Stimulated activated CD4-positive, alpha-beta T cell treated with anti-CD3 and anti-CD28 coated beads, TNF-alpha, amount 100 ng/mL, for 1 hour (primary cell): ENCODE results near the gene PTPRN2.
"Not testable (repeated sequence)": the region's sequence is repeated elsewhere in the genome, so short reads cannot be mapped to it uniquely, and the experiment has no call there.

Experiments
- DNase-seq, 3 donors: peaks; one replicate each; pipeline ENCODE4 v3.0.0-alpha.2; 2020; ENCODE audit warnings: low read depth in 3 of 3, low spot score in 1 of 3

The PTPRN2 gene

DNA sequence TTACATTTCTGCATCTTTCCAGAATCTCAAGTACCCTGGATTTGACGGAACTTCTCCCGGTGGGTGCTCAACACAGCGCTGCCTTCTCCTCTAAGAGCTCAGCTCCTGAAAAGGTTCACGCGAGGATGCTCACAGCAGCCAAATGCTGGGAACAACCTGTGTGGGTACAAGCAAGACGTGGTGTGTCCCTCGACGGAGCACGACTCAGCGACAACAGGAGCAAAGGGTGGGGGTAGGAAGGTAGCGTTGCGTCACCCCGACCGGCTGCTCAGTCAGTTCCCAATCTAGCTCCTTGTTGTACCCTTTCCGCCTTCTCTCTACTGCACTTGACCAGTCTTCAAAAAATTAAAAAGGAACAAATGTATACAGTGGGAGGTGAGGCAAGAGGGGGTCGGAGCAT lies 117.3 kb downstream of the PTPRN2 start:
- DNase-seq: no peak

DNA sequence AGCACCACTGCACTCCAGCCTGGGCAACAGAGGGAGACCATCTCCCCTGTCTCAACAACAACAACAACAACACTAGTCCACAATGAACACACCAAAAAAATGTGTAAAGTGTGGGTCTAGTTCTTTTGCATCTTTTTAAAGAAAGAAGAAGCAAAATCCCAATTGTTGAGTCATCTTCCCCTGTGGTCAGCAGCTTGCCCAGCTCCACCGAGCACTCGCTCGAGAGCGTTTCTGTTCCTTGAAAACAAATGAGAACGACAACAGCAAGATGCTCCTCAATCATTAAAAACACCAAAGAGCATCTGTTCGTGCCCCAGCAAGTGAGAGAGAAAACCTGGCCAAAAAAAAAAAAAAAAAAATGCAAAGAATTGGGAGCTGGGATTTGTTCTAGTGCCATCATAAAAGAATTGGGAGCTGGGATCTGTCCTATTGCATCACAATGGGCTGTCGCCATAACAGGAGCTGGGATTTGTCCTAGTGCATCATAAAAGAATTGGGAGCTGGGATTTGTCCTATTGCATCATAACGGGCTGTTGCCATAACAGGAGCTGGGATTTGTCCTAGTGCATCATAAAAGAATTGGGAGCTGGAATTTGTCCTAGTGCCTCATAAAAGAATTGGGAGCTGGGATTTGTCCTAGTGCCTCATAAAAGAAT lies 118.1 kb downstream of the PTPRN2 start:
- DNase-seq: no peak

DNA sequence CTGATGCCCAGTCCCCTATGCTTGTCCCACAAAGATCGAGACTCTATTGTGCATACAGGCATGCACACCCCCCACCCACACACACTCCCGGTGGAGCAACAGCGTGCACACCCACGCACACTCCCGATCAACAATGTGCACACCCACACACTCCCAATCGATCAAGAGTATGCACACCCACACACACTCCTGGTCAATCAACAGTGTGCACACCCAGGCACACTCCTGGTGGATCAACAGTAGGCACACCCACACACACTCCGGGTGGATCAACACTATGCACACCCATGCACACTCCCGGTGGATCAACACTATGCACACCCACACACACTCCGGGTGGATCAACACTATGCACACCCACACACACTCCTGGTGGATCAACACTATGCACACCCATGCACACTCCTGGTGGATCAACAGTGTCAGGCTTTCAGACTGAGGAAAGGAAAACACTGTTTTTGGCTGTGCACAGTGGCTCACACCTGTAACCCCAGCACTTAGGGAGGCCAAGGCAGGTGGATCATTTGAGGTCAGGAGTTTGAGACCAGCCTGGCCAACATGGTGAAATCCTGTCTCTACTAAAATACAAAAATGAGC lies 118.8 kb downstream of the PTPRN2 start:
- no peak for DNase-seq

DNA sequence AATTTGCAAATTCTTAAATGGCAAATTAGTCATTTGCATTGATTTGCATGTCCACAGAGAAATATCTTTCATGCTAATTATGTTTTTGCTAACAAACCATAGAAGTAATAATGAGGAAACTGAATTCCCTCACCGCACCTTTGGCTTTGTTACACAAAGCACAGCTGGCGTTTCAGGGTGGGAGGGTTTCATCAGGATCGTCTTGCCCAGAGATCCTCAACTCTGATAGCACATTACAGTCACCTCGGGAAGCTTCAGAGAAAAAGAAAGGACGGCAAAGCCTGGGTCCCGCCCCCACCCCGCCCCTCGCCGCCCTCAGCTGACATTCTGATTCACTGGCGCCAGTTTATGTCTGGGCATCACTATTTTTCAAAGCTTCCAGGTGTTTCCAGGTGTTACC lies 119.4 kb downstream of the PTPRN2 start:
- no peak for DNase-seq

DNA sequence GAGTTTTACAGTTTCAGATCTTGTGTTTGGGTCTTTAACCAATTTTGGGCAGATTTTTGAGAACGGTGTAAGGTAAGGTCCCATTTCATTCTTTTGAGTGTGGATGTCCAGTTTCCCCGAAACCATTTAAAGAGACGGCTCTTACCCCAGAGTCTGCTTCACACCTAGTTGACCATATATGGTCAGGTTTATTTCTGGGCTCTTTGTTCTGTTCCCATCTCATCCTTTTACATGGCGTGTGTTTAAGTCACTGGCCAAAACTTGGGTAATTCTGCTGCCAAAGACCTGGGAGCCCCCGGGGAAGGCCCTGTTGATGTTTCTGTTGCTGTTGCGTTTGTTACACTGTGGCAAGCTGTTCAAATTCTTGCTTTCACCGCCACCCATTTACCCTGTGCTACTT lies 120.1 kb downstream of the PTPRN2 start:
- DNase-seq: no peak

DNA sequence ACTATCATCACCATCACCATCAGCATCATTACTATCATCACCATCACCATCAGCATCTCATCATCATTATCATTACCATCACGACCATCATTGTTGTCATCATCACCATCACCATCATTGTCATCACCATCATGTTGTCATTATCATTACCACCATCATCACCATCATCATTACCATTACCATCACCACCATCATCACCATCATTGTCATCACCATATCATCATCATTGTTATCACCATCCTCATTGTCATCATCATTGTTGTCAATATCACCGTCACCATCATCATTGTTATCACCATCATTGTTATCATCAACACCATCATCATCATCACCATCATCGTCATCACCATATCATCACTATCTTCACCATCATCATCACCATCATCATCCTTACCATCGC lies 124.3 kb downstream of the PTPRN2 start:
- DNase-seq: no peak

DNA sequence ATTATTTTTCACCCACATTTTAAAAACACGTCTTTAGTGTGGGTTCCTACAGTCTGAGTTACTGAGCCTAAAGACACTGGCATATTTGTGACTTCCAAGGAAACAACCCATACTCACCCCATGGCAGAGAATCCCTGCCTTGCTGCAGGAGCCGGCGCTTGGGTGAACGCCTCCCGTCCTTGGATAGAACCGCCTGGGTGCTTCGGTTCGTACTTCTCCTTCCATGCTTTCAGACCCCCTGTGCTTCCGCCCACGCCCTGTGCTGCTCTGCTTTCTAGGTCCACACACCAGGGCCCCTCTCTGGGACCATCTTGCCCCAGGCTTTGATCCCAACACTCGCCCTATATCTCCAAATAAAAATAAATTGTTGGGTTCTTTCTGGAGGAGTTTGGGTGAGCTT lies 125.8 kb downstream of the PTPRN2 start:
- no peak for DNase-seq

DNA sequence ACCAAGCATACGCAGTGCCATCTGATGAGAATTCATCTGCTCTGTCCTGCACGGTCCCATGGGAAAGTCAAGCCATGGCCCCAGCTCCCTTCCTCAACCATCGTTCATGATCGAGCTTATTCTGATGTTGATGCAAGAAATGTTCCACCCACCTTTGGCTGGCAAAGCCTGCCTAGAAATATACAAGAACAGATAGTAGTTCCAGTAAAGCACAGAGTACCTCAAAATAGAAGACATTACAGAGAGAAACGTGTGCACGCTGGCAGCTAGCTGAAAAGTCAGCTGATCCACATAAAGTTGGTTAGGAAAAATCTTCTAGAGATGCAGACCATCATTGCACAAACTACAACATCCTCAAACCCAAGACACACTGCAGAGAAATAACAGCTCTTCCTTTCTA lies 127.0 kb downstream of the PTPRN2 start:
- no peak for DNase-seq

DNA sequence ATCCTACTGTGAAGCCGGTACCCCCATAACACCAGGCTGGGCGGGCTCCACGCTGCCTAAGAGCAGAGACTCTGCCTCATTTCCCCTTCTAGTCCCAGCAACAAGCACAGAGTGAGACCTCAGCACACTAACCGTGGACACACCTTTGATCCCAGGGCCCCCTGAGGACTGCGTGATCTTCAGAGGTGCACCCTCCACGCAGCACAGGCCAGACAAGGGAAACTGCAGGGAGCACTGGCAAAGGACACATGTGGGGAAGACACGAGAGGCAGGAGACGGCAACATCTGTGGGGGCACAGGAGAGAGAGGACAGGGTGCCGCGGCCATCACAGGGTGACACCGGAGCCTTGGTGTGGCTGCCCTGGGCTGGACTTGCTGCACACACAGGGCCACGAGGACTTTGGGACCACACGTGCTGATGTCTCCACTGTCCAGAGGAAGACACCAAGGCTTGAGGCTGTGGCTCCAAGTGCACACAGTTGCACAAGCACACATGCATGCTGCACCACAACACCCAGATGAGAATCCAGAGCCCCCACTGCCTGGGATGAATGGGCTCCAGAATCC lies 128.8 kb downstream of the PTPRN2 start:
- DNase-seq: no peak

DNA sequence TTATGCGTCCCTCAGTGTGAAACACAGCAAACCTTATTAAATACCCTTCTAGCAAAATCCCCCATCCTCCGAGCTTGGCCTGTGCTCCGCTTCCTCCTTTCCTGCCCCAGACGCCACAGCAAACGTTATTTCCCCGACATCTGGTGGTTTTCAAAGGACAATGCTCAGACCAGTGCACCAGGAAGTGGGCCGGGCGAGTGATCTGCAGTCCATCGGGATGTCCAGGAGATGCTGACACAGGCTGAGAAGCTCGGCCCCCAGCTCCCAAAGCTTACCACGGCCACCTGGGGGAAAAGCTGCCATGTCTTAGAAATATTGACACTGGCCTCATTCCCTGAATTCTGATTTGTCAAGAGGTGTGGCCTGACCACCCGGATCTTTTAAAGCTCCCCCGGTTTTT lies 129.5 kb downstream of the PTPRN2 start:
- DNase-seq: no peak

DNA sequence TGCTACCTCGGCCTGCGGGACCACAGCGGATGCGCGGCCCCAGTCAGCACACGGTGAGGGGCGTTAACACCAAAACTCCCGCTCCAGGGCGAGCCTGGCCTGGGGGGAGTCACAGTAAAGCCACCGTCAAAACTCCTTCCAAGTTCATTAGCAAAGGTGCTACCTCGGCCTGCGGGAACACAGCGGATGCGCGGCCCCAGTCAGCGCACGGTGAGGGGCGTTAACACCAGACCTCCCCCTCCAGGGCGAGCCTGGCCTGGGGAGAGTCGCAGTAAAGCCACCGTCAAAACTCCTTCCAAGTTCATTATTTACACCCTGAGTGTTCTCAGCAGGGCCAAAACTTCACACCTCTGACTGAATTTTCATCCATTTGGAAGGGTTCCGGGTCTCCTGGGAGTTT lies 130.0 kb downstream of the PTPRN2 start:
- DNase-seq: not testable (repeated sequence)

DNA sequence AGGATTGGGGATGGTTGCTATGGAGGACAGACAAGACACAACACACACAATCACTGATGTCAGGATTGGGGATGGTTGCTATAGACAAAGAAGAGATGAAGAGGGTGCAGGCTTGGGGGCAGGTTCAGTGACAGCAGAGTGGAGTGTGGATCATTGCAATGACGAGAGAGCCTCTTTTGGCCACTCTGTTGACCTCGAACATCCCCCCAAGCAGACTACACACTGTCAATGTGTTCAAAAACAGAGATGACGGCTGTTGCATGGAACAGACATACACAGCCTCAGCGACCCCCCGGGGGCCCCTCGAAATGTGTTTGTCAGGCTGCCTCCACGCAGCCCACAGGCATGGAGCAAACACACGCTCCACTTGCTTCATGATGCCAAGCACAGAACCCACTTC lies 133.0 kb downstream of the PTPRN2 start:
- no peak for DNase-seq

DNA sequence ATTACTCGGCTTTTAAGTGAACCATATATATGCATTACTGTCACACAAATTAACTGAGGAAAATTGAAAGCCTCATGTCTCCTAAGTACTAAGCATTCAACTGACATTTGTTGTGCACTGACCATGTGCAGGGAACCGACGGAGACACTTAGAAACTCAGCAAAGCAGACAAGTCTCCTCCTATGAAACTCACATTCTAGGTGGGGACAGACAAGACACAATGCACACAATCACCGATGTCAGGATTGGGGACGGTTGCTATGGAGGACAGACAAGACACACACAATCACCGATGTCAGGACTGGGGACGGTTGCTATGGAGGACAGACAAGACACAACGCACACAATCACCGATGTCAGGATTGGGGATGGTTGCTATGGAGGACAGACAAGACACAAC lies 134.0 kb downstream of the PTPRN2 start:
- no peak for DNase-seq

DNA sequence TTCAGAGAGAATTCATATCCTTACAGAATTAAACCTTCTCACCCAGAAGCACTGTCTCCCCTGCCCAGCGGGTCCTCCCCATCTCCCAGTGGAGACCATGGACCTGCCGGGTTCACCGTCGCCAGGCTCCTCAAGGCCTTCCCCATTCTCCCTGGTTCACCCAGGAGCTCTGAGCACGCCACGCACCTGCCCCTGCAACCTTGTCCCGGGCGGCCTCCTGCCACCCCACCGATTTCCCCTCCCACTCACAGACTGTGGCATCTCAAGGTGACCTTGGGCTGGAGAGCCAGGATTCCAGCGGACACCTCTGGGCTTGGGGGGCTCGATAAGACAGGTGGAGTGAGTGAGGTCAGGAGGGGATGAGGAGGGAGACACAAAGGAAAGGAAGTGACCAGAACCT lies 135.3 kb downstream of the PTPRN2 start:
- no peak for DNase-seq

DNA sequence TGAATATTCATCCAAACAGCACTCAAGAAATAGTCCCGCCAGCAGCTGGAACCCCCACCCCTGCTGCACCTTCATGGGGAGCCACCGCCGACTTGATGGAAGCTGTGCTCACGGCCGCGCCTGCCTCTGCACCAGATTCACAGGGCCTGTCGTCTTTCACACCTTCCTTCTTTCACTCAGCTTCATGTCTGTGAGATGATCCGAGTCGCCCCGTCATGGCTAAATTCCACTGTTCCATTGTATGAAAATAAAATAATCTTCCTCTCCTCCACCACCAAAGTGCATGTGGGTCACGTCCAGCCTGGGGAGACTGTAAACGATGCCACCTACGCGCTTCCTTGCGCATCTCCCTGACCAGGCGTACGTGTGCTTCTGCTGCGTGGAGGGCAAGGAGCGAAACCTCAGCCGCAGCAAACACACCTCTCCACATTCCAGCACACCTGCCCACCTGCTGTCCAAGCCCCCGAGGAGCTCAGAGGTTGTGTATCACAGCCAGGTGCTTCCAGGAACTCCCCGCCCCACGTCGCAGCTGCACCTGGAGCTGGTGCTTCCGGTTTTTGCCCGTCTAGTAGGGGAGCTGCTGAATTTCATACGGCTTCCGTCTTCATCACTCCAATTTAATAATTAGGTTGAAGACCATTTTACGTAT lies 137.0 kb downstream of the PTPRN2 start:
- no peak for DNase-seq

DNA sequence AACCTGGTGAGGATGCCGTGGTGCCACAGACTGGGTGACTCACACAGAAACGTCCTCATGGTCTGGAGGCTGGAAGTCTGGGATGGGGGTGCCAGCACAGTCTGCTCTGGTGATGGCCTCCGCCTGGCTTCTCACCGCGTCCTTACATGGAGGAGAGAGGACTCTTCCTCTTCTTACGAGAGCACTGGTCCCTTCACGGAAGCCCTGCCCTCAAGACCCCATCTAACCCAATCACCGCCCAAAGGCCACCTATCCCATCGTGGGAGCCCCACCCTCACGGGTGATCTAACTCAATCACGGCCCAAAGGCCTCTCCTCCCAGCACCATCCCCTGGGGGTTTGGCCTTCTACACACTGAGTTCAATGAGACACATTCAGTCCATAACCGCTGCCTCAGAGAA lies 137.7 kb downstream of the PTPRN2 start:
- no peak for DNase-seq

DNA sequence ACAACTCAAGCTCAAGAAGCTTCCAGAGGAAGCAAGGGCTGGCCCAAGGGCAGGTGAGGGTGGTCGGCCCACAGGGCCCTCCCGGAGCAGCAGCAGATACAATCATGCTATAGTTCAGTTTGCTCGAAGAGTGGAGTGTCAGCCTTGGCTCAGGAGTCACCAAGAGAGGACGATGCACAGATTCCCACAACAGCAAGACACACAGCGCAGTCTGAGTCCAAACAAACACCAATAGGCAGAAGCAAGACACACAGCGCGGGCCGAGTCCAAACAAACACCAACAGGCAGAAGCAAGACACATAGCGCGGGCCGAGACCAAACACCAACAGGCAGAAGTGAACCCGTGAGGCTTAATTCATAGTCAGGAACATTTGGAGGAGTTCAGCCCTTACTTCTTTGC lies 138.4 kb downstream of the PTPRN2 start:
- no peak for DNase-seq

DNA sequence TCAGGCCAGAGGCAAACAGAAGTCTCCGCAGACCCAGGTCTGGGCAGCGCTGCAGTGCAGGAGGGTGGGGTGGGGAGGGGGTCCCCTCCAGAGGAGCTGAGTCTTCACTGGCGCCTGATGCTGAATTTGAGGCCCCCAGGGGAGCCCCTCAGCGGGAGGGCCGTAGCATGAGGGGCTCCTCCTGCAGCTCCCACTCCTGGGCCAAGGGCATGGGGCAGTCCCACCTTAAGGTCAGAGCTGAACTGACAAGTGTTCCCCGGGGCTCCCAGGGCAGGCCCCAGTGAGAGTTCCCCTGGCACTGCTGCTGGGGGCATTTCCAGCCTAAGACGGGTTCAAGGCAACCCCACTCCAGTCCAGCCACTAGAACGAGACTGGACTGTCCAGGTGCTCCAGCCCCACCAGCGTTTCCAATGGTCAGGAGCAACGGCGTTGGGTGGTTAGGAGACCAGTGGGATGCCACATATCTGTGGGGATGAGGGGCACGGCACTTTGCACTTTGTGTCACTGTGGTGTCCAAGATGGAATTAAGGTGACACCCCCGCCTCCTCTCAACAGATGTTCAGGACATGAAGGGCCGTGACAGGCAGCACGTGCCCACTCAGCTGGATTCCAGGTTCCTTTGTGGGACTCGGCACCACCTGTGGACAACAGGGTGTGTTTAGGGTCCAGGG lies 139.1 kb downstream of the PTPRN2 start:
- DNase-seq: no peak

DNA sequence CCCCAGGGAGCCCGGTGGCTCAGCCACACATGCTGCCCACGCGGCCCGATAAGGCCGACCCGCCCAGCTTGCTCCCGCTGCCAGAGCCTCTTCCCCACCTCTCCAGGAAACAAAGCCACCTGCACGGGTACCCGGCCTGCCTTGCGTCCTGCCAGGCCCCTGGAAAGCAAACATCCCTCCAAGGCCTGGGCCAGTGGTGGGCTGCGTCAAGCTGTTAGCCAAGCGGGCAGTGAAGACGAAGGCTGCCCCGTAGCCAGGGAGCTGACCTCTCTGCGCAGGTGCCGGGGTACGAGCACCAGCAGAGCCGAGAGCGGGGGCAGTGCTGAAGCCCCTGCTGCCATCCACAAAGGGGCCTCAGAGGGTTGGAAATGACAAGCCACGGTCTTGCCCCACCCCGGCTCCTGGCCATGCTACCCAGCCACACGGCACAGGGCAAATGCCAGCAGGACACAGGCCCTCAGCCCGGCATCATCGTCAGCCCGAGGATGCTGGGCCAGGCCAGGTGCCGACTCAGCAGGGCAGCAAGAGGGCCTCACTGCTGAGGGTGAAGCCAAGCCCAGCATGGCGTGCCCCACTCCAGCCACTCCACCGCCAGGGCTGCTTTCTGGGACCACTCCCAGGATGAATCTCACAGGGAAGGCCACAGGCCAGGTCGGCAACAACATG lies 140.0 kb downstream of the PTPRN2 start:
- no peak for DNase-seq

DNA sequence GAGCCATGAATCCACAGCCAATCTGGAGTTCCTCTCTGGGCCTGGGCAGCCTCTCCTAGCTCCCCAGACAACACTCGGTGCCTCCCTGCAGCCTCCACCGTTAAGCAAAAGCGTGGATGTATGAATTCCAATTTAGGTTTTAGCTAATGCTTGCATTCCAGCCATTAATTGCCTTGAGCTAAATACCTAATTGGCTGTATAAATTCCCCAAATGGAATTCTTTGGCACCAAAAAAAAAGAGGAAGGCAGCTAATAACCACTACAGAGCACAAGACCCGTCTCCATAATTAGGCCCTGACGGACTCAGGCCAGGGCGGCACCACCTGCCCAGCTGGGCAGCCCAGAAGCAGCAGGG lies 140.5 kb downstream of the PTPRN2 start:
- no peak for DNase-seq

DNA sequence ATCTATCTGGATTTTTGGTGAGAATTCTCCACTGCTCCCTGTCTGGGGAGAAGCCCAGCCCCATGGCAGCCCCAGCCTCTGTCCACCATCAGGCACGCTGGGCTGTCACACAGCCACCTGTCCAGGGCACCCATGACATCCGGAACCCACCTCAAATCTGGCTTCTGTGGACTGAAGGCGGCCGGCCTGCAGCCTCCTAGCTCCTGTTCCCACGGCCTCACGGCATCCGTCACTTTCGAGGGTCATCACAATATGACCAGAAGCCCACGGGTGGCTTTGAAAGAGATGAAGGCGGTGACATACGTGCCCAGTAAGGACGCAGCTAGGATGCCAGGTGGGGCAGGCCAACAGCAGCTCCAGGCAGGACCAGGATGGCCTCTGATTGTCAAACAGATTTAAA lies 140.9 kb downstream of the PTPRN2 start:
- no peak for DNase-seq

DNA sequence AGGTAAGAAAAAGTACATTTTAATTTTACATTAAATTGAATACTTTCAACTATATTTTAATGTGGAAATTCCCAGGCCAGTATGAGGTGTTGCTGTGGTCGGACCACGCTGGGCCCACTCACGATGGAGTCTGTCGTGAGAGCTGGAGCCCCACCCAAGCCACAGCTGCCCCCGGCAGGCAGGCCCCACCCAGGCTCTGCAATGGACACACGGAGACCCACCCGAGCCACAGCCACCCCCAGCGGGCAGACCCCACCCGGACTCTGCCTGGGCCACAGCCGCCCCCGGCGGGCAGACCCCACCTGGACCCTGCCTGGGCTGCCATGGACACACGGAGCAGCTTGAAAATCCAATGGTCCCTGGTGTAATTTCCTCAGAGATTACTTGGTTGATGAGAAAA lies 141.3 kb downstream of the PTPRN2 start:
- no peak for DNase-seq
